ENCODE results near the gene VAC14.

Gene VAC14

DNA sequence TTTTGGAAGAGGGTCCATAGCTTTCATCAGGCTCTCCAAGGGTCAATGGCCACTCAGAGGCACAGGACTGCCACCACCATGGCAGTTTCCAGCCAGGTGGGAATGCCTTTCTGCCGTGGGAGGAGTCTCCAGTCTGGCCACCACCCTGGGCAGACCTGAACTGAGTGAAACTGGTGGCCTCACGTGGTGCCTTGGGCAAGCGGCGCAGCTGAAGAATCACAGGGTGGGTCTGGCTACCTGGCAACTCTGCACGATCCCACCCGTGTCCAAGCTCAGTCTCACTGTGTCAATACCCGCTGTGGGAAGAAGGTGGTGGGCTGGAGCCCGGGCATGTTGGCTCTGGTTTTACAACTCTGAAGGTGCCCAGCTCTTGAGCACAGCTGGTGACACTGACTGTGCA lies 31.8 kb downstream of the VAC14 start:
- H3K79me2 ChIP-seq (ENCODE audit: insufficient read depth, low read length) = no peaks in the 10 kb centered on the region
- TF ChIP-seq, protein P1, sequence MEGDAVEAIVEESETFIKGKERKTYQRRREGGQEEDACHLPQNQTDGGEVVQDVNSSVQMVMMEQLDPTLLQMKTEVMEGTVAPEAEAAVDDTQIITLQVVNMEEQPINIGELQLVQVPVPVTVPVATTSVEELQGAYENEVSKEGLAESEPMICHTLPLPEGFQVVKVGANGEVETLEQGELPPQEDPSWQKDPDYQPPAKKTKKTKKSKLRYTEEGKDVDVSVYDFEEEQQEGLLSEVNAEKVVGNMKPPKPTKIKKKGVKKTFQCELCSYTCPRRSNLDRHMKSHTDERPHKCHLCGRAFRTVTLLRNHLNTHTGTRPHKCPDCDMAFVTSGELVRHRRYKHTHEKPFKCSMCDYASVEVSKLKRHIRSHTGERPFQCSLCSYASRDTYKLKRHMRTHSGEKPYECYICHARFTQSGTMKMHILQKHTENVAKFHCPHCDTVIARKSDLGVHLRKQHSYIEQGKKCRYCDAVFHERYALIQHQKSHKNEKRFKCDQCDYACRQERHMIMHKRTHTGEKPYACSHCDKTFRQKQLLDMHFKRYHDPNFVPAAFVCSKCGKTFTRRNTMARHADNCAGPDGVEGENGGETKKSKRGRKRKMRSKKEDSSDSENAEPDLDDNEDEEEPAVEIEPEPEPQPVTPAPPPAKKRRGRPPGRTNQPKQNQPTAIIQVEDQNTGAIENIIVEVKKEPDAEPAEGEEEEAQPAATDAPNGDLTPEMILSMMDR (conservative IDR thresholded peaks at IDR 0.05; ENCODE audit: low read length) = no peak
- no peak for TF ChIP-seq EZH2phosphoT487 (IDR thresholded peaks at IDR 0.05; ENCODE audit: borderline replicate concordance)
- H3K4me2 ChIP-seq (ENCODE audit: low read depth, low read length, poor library complexity, severe bottlenecking) = no peak overlapping the region
- H3F3A ChIP-seq (ENCODE audit: low read depth) = no peaks in the 10 kb centered on the region
- no peaks in the 10 kb centered on the region for H3K9me3 ChIP-seq (ENCODE audit: insufficient read depth, low read depth, low read length)
- H3K4me3 ChIP-seq (ENCODE audit: low read length, poor library complexity, severe bottlenecking) = no peak overlapping the region
- no peaks in the 10 kb centered on the region for H3K9me2 ChIP-seq (replicated peaks; ENCODE audit: low read depth, low read length)
- no peaks in the 10 kb centered on the region for H3K4me1 ChIP-seq (ENCODE audit: insufficient read depth, low read length, poor library complexity, severe bottlenecking)
- peaks cover 9% of the 10 kb centered on the region; the same call in 1 of the 2 replicates for H3K36me3 ChIP-seq (ENCODE audit: insufficient read depth, low read length)
- H4K20me1 ChIP-seq (ENCODE audit: insufficient read depth, low read length, poor library complexity, severe bottlenecking) = no peaks in the 10 kb centered on the region
- H3K9ac ChIP-seq (ENCODE audit: low read depth, low read length, poor library complexity, severe bottlenecking) = no peak overlapping the region
- no peak overlapping the region for H2AFZ ChIP-seq (ENCODE audit: low read length)
- no peaks in the 10 kb centered on the region for H3K27me3 ChIP-seq (ENCODE audit: insufficient read depth, low read length, poor library complexity, severe bottlenecking)

DNA sequence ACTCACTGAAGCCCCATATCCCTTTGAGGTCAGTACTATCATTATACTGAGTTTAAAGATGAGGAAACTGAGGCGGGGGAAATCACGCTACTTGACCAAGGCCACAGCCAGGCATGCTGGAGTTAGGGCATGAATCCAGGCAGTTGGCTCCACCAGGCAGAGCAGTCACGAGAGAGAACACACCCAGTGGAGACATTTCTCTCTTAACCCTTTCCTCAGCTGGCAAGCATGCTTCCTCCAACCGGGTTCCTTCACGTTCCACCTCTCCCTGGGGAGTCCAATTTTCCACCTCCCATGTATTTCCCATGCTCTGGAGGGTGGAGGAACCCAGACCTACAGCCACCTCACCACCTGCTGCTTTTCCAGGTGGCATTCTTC lies 32.8 kb downstream of the VAC14 start:
- no peaks in the 10 kb centered on the region for H3K79me2 ChIP-seq (ENCODE audit: insufficient read depth, low read length)
- TF ChIP-seq, protein P1 (conservative IDR thresholded peaks at IDR 0.05; ENCODE audit: low read length) = no peak
- no peak for TF ChIP-seq EZH2phosphoT487 (IDR thresholded peaks at IDR 0.05; ENCODE audit: borderline replicate concordance)
- peaks cover 5% of the 10 kb centered on the region; the same call in 1 of the 2 replicates for H3K36me3 ChIP-seq (ENCODE audit: insufficient read depth, low read length)
- no peak overlapping the region for H3K9ac ChIP-seq (ENCODE audit: low read depth, low read length, poor library complexity, severe bottlenecking)
- no peaks in the 10 kb centered on the region for H3K9me3 ChIP-seq (ENCODE audit: insufficient read depth, low read depth, low read length)
- H2AFZ ChIP-seq (ENCODE audit: low read length) = no peak overlapping the region
- H3K4me1 ChIP-seq (ENCODE audit: insufficient read depth, low read length, poor library complexity, severe bottlenecking) = no peaks in the 10 kb centered on the region
- no peaks in the 10 kb centered on the region for H3F3A ChIP-seq (ENCODE audit: low read depth)
- no peaks in the 10 kb centered on the region for H3K27me3 ChIP-seq (ENCODE audit: insufficient read depth, low read length, poor library complexity, severe bottlenecking)
- no peak overlapping the region for H3K4me3 ChIP-seq (ENCODE audit: low read length, poor library complexity, severe bottlenecking)
- no peaks in the 10 kb centered on the region for H4K20me1 ChIP-seq (ENCODE audit: insufficient read depth, low read length, poor library complexity, severe bottlenecking)
- no peaks in the 10 kb centered on the region for H3K9me2 ChIP-seq (replicated peaks; ENCODE audit: low read depth, low read length)
- no peak overlapping the region for H3K4me2 ChIP-seq (ENCODE audit: low read depth, low read length, poor library complexity, severe bottlenecking)

DNA sequence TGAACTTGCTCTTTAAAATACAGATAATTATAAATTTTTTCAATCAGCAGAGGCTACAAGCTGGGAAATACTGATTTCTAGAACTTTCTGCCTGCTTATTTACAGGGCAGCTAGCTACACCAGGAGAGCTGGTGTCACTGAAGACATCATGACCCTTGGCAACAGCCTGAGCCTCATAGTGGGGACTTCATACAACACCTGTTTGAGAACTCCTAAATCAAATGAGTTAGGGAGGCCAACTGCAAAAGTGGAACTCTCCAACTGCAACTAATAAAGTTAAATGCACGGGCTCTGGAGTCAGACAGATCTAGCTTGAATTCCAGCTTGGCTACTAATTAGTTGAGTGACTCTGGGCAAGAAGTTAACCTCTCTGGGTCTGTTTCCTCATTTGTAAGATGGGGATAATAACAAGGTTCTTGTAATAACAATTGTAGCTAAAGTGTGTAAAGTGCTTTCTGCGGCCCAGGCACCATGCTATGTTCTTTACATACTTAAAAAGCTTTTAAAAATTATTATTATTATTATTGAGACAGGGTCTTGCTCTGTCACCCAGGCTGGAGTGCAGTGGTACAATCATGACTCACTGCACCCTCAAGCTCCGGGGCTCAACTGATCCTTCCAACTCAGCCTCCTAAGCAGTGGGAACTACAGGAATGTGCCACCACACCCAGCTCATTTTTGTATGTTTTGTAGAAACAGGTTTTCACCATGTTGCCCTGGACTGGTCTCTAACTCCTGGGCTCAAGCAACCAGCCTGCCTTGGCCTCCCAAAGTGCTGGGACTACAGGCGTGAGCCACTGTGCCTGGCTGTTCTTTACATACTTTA lies 33.4 kb downstream of the VAC14 start:
- H3K9ac ChIP-seq (ENCODE audit: low read depth, low read length, poor library complexity, severe bottlenecking) = no peak overlapping the region
- H3K4me1 ChIP-seq (ENCODE audit: insufficient read depth, low read length, poor library complexity, severe bottlenecking) = no peaks in the 10 kb centered on the region
- H3F3A ChIP-seq (ENCODE audit: low read depth) = no peaks in the 10 kb centered on the region
- H4K20me1 ChIP-seq (ENCODE audit: insufficient read depth, low read length, poor library complexity, severe bottlenecking) = no peaks in the 10 kb centered on the region
- H3K4me2 ChIP-seq (ENCODE audit: low read depth, low read length, poor library complexity, severe bottlenecking) = no peak overlapping the region
- TF ChIP-seq EZH2phosphoT487 (IDR thresholded peaks at IDR 0.05; ENCODE audit: borderline replicate concordance) = no peak
- TF ChIP-seq, protein P1 (conservative IDR thresholded peaks at IDR 0.05; ENCODE audit: low read length) = no peak
- no peaks in the 10 kb centered on the region for H3K9me3 ChIP-seq (ENCODE audit: insufficient read depth, low read depth, low read length)
- no peaks in the 10 kb centered on the region for H3K27me3 ChIP-seq (ENCODE audit: insufficient read depth, low read length, poor library complexity, severe bottlenecking)
- H3K79me2 ChIP-seq (ENCODE audit: insufficient read depth, low read length) = no peaks in the 10 kb centered on the region
- H3K4me3 ChIP-seq (ENCODE audit: low read length, poor library complexity, severe bottlenecking) = no peak overlapping the region
- H3K9me2 ChIP-seq (replicated peaks; ENCODE audit: low read depth, low read length) = no peaks in the 10 kb centered on the region
- no peak overlapping the region for H2AFZ ChIP-seq (ENCODE audit: low read length)
- peaks cover 7% of the 10 kb centered on the region; the same call in 1 of the 2 replicates for H3K36me3 ChIP-seq (ENCODE audit: insufficient read depth, low read length)
